ENCODE results near the gene MEF2C. TPM values are rescaled to one million over a fixed set of nuclear protein-coding genes. Genes with fewer than 3 reads are reported as not detected.

The MEF2C gene
- polyA plus RNA-seq, 3 donors = 38.4 to 44.5 (median 43.4) TPM

DNA sequence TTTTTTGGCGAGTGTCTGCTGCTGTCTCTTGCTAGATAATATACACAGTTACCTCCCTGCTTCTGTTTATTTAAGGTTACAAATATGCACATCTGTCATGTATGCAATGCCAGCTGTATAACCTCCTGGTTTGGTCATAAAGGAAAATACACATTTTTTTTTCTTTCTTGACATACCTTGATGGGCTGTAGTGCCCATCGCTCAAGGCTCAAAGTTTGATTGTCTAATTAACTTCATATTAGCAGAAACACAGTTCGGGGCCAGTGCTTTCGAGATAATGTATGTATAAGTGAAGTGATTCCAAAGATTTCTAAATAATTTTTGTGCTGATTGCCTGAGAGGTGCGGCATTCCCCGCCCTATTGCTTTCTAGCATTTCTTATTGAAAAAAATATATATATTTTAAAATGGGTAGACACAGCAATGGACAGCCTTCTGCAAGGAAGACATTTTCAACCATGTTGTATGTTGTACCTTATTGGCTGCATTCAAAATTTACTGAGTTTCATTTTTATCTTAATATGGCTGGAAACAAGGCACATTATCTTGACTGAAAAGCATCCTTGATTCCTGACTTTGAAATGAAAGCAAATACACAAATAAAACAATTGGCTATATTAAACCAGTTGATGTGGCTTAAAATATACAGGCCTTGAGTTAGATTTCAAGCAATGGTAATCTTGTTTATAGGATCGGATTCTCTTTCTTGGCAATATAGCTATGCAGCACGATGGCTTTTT is 206.2 kb downstream of the MEF2C start:
- no peak for DNase-seq

GRCh38 chr5:88675708-88676636 is 207.0 kb downstream of the MEF2C start:
- DNase-seq = no peak

DNA sequence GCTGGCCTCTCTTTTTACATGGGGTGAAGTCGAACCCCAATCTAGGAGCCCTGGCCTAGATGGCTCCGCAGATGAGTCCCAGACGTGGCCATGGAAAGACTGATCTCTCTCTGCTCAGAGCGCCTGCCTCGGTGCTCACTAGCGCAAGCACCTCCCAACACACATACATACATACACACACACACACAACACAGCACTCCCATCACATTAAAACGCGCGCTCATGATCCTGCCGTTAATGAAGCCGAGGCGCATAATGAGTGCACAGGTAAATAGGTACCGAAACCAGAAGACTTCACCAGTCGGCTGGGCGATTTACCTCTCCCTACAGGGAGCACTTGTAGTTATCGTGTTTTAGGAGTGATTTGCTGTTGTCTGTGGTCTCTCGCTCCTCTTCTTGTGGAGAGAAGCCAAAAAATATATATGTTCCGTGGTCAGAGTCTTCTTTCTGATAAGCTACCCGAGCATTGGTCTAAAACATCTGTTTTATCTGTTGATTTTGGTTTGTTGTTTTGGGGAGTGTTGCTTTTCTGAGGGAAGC is 207.7 kb downstream of the MEF2C start:
- DNase-seq = no peak

GRCh38 chr5:88674356-88675167 is 208.4 kb downstream of the MEF2C start:
- DNase-seq = no peak

- no peak for DNase-seq
Observed at GRCh38 chr5:88673253-88674105, 209.5 kb downstream of the MEF2C start.

- DNase-seq = no peak
Observed at GRCh38 chr5:88672644-88673252, 210.2 kb downstream of the MEF2C start.

DNA sequence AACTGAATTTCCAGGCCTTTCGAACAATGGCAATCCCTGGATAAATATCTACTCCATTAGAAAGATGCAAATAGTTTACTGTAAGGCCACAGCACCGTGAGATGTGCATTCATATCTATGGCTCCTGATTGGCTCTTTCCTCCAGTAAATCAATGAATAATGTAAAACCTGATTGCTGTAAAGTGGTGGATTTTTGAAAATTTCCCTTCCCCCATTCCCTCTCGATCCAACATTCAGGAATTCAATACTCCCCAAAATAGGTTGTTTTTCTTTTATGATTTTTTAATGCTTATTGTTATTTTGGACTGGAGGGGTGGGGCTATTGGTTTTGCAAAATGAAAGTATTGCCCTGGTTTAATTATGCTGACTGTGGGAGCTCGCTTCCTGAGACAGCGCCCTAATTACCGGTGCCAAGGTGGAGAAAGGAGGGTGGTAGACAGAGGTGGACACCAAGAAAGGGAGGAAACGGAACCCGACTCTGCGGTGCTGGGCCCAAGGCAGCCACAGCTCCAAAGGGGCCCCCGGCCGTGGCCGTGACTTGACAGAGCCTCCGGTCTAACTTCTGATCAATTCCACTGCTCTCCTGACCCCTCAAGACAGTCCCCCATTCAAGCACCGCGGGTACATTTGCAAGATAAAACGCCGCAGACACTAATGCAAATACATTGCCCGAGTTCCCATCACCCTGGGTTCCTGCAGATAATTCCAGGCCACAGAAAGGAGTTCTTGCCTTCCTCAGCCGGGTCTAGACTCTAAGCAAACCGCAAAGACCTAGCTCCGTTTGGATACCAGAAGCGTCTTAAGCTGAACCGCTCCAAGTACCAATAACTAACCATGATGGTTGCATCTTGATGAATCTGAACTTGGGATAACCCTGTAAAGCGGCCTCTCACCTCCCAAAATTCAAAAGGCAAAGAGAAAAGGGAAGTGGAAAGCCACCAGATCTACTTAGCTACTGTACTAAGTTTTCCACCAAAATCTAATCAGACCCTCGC is 211.2 kb downstream of the MEF2C start:
- no peak for DNase-seq

- no peak for DNase-seq
Observed at GRCh38 chr5:88671106-88671504, 211.9 kb downstream of the MEF2C start.

DNA sequence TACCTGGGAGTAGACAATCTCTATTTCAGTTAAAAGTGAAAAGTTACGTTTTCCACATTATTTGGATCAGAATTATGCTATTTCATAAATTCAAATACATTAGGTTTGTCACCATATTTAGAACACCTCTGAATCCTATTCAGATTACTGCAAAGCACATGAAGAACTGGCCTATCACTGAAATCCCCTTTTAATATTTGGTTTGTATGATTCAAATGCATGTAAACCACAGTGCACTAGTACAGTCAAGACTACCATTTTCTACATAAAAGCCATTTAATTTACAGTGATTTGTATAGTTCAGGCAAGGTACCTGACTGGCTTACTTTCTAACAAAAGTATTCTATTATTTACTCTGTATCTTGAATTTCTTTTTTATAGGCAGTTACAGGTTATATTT is 212.5 kb downstream of the MEF2C start:
- DNase-seq = no peak

DNA sequence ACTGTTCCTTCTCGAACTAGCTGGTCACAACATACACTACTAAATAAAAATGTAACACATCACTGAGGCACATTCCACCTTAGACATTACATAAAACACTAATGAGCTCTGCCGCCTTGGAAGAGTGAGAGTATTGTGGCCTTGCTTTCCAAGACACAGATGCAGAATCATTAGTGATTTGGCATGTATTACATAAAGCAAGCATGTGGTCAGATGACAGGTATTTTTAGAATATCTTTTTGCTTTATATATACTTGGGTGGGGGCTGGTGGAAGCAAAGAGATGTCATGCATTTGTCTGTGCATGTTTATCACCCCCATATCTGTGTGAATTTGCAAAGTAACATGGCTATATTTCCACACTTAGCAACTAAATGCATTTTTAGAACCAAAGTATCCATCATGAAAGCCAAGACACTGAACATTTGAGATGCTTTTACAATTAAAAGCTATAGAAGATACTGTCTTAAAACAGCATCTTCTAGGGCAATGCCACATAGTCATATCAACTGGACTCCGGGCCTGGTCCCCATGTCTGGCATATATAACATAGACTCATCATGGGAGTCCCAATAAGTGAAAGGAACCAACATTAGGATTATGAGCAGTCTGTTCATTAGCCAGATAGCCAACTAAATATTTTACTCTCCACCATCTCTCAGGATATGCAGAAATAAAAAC is 213.5 kb downstream of the MEF2C start:
- DNase-seq = no peak

DNA sequence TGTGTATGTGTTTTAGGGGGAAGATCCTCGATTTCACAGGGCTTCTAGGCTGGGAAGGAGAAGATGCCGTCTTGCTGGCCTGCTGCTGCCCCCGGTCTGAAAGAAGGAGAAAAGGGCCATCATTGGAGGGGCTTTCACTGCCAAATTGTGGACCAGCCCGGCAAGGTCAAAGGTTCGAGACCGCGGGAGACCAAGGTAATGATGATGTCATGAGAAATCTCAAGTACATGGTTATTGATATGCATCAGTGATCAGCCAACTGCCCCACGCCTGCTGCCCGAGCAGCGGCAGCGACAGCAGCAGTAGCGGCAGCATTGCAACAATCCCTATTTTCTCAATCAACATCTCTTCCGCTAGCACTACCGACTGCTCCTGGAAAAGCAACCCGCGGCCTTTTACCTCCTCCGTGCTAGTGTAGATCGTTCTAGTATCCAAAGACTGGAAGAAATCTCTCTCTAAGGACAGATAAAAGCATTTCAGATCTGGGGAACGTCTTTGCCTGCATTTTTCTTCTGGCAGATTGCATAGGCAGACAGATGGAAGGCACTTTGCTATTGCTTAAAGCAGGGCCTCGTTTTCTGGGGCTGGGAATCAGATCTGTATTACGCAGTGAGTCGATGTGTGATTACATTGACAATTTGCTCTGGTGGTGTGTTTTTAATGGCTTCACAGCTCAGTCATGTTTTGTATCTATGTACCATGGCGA is 215.3 kb downstream of the MEF2C start:
- DNase-seq = no peak

Measured in renal pelvis (tissue), 4 donors.